GM08714 (cell line): ENCODE measurements around the gene APOC3.

Experiments used
- H3K4me3 ChIP-seq: fragments of 200-500 bp; sonication (Bioruptor generic); 2 replicates; pipeline ENCODE4 v1.5.1; 2014; ENCODE audit warnings: mild to moderate bottlenecking, low read length, inconsistent platforms
- ZNF274 ChIP-seq: IDR thresholded peaks from 2 replicates; pipeline ENCODE4 v1.6.1; 2012; ENCODE audit warnings: mild to moderate bottlenecking, low read depth, low read length

APOC3 gene

GRCh38 chr11:116813781-116814471 is 15.8 kb upstream of the APOC3 start:
- no peak overlapping the region for H3K4me3 ChIP-seq
- no peak for TF ChIP-seq ZNF274

GRCh38 chr11:116814502-116814901 is 15.2 kb upstream of the APOC3 start:
- H3K4me3 ChIP-seq = no peak overlapping the region
- TF ChIP-seq ZNF274 = no peak

- no peak for TF ChIP-seq ZNF274
- H3K4me3 ChIP-seq = no peak overlapping the region
Measured at GRCh38 chr11:116819049-116819448, 10.7 kb upstream of the APOC3 start.

GRCh38 chr11:116821050-116821918 is 8.4 kb upstream of the APOC3 start:
- TF ChIP-seq ZNF274 = no peak
- H3K4me3 ChIP-seq = no peak overlapping the region

- no peak for TF ChIP-seq ZNF274
- no peak overlapping the region for H3K4me3 ChIP-seq
Measured at GRCh38 chr11:116822575-116822974, 7.1 kb upstream of the APOC3 start.

GRCh38 chr11:116823031-116823843 is 6.5 kb upstream of the APOC3 start, which contains the start of gene APOA4:
Gene APOA4 (minus strand): TSS chr11:116823304. CDS start chr11:116823191, 113 bp downstream.
- TF ChIP-seq ZNF274 = no peak
- no peak within 1 kb of the TSS for H3K4me3 ChIP-seq

DNA sequence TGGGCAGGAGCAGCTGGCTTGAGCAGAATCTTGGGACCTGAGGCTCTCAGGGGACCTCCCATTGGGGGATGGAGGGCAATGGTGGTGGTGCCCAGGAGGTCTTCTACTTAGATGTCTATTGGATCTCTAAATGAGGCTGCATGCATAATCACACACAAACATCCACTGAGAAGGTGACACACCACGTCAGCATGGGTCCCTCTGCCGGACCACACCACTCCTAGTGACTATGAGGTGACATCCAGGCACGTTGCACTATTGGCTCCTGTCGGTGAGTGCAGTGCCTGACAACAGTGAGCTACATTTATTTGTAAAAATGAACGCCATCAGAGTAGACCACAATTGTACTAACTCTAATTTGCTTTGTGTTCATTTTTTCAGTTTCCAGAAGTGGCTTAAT is 4.3 kb upstream of the APOC3 start:
- no peak overlapping the region for H3K4me3 ChIP-seq
- no peak for TF ChIP-seq ZNF274

DNA sequence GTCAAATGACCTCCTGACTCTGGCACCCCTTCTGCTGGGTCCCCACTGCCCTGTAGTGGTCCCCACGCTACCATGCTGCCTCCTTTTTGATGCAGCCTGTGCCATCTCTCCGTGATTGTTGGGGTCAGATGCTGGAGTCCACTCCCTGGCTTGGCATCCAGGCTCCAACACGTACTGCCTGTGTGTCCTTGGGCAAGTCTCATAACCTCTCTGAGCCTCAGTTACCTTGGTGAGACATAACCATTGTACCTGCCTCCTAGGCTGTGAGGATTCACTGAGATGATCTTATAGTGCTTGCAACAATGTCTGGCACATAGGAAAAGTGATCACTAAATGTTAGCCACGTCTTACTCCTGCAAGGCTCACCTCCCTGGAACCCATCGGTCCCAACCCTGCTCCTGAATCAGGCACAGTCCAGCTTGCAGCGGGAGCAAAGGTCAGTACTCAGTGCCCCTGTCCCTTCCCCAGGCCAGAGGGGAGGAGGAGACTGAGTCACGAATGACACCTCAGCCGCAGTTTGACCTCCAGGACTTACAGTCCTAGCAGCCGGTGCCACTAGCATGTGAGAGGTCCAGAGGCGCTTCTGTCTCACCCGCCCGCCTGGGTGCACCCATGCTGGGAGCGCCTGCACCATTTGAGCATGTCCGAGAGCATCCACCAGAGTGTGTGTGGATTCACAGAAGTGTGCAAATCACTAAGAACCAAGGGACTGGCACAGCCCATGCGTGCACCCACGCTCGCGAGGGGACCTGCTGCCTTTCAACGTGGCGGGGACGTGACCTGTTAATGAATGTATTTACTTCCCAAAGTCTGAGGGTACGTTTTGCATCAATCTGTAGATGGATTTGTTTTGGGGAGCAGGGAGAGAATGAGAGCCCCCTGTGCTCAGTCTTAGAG is 3.6 kb upstream of the APOC3 start:
- no peak overlapping the region for H3K4me3 ChIP-seq
- TF ChIP-seq ZNF274 = no peak

DNA sequence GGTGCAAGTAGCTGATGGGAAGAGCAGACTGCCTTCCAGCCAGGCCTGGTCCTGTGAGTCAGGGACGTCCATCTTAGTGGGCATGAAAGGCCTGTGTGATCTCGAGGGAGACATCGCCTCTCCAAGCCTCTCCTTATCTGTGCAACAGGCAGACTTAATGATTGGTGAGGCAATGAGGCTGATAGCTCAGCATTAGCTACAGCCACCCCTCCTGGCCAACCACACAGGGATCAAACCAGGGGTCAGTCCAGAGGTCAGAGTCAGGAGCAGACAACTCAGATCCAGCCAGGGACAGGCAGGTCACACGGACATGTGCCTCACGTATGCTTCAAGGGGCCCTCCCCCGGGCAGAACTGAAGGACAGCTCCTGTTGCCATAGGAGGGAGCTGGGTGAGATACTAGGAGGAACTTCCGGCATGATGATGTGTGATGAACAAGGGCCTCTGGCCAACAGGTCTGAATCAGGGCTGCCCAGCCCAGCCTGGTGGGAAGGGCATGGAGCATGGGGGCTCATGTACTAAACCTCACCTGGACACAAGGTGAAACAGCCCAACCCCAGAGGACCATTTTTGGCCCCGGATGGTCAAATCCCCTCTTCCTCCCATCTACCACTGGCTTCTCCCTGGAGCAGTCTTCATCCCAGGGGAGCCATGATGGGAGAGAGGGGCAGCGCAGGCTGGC is 2.8 kb upstream of the APOC3 start:
- H3K4me3 ChIP-seq = no peak overlapping the region
- TF ChIP-seq ZNF274 = no peak

DNA sequence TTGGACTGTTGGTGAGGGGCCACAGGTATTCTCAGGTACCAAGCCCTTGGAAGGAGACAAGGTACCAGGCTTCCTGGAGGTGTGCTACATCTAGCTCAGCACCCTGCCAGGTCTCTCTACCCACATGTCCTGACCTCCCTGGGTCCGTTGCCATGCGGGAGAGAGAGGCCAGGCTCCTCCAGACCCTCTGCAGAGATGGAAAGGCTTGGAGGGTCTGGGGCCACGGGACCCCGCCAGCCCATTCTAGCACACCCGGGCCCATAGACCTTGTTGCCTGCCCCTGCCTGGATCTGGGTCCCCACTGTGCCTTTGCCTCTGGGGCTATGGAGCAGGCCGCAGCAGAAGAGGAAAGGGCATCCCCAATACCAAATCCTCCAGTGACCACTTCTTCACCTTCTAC is 2.2 kb upstream of the APOC3 start:
- no peak for TF ChIP-seq ZNF274
- no peak overlapping the region for H3K4me3 ChIP-seq

DNA sequence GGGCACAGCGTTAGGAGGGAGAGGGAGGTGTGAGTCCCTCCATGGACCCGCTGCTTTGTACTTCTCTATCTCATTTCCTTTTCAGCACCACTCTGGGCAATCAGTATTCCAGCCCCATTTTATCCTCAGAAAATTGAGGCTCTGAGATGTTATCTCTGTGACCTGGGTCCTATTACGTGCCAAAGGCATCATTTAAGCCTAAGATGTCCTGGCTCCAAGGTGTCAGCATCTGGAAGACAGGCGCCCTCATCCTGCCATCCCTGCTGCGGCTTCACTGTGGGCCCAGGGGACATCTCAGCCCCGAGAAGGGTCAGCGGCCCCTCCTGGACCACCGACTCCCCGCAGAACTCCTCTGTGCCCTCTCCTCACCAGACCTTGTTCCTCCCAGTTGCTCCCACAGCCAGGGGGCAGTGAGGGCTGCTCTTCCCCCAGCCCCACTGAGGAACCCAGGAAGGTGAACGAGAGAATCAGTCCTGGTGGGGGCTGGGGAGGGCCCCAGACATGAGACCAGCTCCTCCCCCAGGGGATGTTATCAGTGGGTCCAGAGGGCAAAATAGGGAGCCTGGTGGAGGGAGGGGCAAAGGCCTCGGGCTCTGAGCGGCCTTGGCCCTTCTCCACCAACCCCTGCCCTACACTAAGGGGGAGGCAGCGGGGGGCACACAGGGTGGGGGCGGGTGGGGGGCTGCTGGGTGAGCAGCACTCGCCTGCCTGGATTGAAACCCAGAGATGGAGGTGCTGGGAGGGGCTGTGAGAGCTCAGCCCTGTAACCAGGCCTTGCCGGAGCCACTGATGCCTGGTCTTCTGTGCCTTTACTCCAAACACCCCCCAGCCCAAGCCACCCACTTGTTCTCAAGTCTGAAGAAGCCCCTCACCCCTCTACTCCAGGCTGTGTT is 829 bp upstream of the APOC3 start:
- no peak for TF ChIP-seq ZNF274
- H3K4me3 ChIP-seq = no peak overlapping the region
